ENCODE results near the gene PCYT2. TPM values are rescaled to one million over a fixed set of nuclear protein-coding genes. Genes with fewer than 3 reads are reported as not detected.

Gene PCYT2
- total and polyA plus RNA-seq, 10 of the 15 experiments (the other 5 are each of a cell fraction or from before 2014, with no cell fraction given) = 0.63 to 72.0 (median 45.0) TPM

DNA sequence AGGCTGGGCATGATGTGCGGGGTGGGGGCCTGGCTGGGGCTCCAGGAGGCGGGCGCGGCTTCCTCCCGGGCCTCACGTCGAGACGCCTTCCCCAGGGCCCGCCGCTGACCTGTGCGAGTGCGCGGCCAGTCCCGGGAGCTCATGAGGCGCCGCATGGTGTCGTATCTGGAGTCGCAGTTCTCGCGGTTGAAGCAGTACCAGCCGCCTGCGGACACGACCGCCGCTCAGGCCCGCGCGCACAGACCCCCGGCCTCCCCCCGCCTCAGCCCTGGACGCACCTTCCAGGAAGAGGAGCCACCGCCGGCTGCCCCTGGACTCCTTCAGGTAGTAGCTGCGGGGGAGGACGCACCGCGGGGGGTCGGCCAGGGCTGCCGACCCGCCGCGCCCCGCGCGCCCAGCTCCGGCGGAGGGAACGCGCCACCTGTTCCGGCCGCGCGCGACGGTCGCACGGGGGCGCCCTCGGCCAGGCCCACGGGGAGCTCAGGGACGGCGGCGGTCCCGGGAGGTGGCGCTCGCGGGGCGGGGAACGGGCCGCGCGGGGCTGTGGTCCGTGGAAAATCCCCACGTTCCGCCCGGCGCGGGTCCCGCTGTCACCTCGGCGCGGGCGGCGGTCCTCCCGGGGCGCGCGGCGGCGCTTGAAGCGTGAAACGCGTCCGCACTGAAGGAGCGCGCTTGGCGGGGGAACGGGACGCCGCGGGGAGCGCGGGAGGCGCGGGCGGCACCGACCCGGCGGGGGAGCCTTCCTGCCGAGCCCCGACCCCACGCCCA lies 48.3 kb upstream of the PCYT2 start (continued):
- TF ChIP-seq JUNB (IDR thresholded peaks at IDR 0.05) (no peak), MYB (IDR thresholded peaks at IDR 0.05; ENCODE audit: borderline replicate concordance, low read depth, low read length) (no peak), POLR2AphosphoS2 (IDR thresholded peaks at IDR 0.05; ENCODE audit: low read depth, low read length) (no peak), NFIC (IDR thresholded peaks at IDR 0.05; ENCODE audit: low read depth, low read length) (no peak), SREBF2 (IDR thresholded peaks at IDR 0.05; ENCODE audit: low read length) (no peak), SMC3 (IDR thresholded peaks at IDR 0.05; ENCODE audit: borderline replicate concordance, low read length) (peak; percentile 82), BACH1 (IDR thresholded peaks at IDR 0.05; ENCODE audit: borderline replicate concordance) (peak; percentile 98), EGR1 (IDR thresholded peaks at IDR 0.05; ENCODE audit: borderline replicate concordance in 1 of 2, low read depth in 2 of 2, low read length in 2 of 2) (no peak)
- TF ChIP-seq, protein P1, sequence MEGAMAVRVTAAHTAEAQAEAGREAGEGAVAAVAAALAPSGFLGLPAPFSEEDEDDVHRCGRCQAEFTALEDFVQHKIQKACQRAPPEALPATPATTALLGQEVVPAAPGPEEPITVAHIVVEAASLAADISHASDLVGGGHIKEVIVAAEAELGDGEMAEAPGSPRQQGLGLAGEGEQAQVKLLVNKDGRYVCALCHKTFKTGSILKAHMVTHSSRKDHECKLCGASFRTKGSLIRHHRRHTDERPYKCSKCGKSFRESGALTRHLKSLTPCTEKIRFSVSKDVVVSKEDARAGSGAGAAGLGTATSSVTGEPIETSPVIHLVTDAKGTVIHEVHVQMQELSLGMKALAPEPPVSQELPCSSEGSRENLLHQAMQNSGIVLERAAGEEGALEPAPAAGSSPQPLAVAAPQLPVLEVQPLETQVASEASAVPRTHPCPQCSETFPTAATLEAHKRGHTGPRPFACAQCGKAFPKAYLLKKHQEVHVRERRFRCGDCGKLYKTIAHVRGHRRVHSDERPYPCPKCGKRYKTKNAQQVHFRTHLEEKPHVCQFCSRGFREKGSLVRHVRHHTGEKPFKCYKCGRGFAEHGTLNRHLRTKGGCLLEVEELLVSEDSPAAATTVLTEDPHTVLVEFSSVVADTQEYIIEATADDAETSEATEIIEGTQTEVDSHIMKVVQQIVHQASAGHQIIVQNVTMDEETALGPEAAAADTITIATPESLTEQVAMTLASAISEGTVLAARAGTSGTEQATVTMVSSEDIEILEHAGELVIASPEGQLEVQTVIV (IDR thresholded peaks at IDR 0.05; ENCODE audit: borderline replicate concordance, partially characterized antibody) = no peak

Data from GM12878 (cell line).